Medulla oblongata (tissue), 1 donor: ENCODE measurements around the gene PTPN4.
"Not testable (repeated sequence)": the region's sequence is repeated elsewhere in the genome, so short reads cannot be mapped to it uniquely, and the experiment has no call there.

Experiments used
- DNase-seq: peaks from one replicate; pipeline ENCODE4 v3.0.0-alpha.2; 2015; ENCODE audit errors: extremely low spot score

PTPN4 gene

DNA sequence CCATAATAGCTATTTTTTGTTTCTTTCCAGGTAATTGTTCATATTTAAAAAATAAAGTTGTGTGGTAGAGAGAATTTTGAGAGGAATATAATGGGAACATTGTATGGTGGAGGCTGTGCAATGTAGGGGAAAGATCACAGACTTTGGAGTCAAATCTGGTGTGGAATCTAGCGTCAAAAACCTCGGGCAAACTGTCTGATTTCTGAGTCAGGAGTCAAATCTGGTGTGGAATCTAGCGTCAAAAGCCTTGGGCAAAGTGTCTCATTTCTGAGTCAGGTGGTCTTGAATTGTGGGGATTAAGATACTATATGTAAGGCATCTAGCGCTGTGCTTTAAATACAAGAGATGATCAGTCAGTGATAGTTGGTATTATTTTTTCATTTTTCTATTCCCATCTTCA is 5.1 kb downstream of the PTPN4 start:
- DNase-seq = no peak

- no peak for DNase-seq
These were observed 5.8 kb downstream of the PTPN4 start for GRCh38 chr2:119765433-119766002.

DNA sequence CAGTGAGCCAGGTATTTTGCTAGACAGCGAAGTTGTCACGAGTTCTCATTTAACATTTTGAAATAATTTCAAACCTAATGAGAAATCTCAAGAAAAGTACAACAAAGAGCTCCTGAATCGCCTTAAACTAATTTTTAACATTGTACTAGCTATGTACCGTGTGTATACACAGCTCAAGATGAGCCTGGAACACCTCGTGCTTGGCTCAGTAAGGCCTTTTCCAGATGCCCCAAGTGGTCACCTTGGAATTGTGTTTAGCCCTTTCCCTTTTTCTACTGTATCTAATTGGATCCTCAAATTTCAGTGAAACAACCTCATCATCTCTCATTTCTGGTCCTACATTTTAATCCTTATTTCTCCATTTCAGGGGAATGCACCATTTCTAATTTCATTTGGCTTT is 7.2 kb downstream of the PTPN4 start:
- no peak for DNase-seq

GRCh38 chr2:119768742-119769141 is 9.0 kb downstream of the PTPN4 start:
- DNase-seq = no peak

DNA sequence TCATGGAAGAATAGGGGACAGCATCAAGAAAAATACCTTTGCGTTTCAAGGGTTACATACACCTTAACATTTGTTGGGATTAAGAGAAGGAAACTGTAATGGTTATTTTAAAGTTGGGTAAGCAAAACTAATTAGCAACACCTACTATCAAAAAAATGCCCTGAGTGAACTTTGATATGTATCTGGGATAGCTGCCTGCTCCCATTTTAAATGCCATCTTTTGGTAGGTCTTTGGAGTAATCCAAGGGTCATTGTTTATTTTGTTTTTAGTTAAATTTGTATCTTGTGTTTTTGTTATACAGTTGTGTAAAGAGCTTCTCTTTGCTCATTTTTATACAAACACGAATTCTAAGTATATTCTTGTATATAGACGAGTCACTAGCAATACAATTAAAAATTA is 9.9 kb downstream of the PTPN4 start:
- no peak for DNase-seq

DNA sequence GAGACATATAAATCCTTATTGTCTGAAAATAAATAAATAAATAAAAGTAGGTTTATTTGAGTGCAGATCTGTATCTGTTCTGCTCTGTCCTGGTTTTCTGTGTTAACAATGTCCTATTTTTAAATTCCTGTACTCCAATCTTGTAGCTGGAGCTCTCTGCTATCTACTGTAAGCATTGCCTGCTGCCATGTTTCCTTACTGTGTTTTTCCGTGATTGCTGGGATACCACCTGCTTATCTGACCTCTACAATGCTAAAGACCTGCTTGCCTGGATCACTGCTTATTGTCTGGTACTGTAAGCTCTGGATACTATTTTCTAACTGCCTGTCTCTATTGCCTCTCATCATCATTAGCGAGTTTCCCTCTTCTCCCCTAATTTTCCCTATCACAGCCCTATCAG is 11.6 kb downstream of the PTPN4 start:
- no peak for DNase-seq

GRCh38 chr2:119772128-119772527 is 12.4 kb downstream of the PTPN4 start:
- no peak for DNase-seq

DNA sequence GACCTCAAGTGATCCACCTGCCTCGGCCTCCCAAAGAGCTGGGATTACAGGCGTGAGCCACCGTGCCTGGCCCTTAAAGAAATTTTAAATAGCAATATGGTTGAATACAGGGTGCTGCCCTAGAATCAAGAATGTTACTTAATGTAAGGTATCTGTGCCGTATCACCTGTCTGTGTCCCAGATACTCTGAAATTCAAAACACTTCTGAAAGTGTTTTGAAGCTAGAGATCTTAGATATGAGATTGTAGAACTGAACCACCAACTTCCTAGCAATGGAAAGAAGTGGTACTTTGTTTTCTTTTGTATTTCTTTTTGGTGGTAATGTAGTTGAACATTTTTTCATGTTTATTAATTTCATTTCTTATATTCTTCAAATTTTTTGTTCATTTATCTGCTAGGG is 13.0 kb downstream of the PTPN4 start:
- DNase-seq = no peak

DNA sequence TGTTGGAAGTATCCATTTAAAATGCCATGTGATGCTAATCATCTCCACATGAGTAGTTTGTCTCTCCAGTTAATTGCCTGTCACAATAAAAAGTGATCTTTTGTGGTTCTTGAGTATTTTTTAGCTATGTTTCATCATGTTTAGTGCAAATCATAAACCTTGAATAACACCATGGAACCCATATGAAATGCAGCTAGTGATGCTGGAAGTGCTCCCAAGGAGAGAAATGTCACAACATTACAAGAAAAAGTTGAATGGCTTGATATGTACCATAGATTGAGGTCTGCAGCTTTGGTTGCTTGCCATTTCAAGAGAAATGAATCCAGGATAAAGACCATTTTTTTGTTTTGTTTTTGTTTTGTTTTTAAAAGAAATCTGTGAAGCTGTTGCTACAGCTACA is 14.3 kb downstream of the PTPN4 start:
- no peak for DNase-seq

DNA sequence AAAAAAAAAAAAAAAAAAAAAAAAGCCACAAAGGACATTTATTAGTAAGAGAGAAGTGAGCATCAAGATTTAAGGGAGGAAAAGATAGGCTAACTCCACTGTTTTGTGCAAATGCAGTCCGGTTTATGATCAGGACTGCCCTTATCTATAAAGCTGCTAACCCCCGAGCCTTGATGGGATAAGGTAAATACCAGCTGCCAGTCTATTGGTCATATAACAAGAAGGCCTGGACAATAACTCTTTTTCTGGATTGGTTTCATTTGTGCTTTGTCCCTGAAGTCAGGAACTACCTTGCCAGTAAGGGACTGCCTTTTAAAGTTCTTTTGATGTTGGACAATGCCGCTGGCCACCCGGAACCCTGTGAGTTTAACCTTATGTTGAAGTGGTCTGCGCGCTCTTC is 15.4 kb downstream of the PTPN4 start:
- no peak for DNase-seq

GRCh38 chr2:119782308-119783027 is 22.7 kb downstream of the PTPN4 start:
- no peak for DNase-seq

DNA sequence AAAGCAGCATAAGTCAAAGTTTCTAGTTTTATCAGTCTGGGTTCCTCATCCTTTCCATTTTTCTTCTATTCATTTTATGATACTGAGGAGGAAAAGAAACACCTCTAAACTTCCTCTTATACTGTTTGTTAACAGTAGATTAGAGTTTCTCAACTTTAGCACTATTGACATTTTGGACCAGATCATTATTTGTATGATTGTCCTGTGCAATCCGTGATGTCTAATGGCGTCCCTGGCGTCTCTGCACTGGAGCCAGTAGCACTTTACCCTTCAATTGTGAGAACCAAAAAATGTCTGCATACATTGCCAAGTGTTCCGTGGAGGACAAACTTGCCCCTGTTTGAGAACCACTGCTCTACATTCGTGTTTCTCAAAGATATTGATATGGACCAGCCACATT is 25.2 kb downstream of the PTPN4 start:
- no peak for DNase-seq

DNA sequence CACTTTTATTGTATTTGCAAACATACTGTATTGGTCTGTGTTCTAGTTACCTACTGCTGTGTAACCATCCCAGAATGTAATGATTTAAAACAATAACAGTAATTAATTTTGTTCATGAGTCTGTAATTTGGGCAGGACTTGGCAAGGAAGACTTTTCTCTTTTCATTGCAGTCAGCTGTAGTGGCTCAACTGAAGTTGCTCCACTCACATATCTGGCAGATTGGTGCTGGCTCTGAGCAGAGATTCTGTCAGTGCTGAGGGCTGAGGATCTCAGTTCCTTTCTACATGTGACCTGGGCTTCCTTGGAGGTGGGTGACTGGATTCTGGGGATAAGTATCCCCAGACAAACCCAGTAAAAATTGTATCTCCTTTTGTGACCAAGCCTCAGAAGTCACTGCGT is 26.6 kb downstream of the PTPN4 start:
- DNase-seq = no peak

GRCh38 chr2:119788752-119789151 is 29.0 kb downstream of the PTPN4 start:
- no peak for DNase-seq

GRCh38 chr2:119790466-119790865 is 30.7 kb downstream of the PTPN4 start:
- no peak for DNase-seq

DNA sequence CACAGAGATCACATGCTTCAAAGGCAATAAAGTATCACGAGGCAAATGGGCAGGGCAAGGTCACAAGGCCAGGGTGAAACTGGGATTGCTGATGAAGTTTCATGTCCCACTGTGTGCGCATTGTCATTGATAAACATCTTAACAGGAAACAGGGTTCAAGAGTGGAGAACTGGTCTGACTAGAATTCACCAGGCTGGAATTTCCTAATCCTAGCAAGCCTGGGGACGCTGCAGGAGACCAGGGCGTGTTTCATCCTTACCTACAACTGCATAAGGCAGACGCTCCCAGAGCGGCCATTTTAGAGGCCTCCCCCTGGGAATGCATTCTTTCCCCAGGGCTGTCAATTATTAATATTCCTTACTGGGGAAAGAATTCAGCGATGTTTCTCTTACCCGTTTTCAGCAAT is 33.2 kb downstream of the PTPN4 start:
- DNase-seq = no peak

- DNase-seq = no peak
These were observed 34.5 kb downstream of the PTPN4 start for GRCh38 chr2:119794237-119794636.

- no peak for DNase-seq
These were observed 35.9 kb downstream of the PTPN4 start for GRCh38 chr2:119795309-119796303.

GRCh38 chr2:119800376-119800902 is 40.7 kb downstream of the PTPN4 start:
- DNase-seq = no peak

GRCh38 chr2:119801040-119801439 is 41.3 kb downstream of the PTPN4 start:
- no peak for DNase-seq

GRCh38 chr2:119801989-119802388 is 42.3 kb downstream of the PTPN4 start:
- DNase-seq = not testable (repeated sequence)

DNA sequence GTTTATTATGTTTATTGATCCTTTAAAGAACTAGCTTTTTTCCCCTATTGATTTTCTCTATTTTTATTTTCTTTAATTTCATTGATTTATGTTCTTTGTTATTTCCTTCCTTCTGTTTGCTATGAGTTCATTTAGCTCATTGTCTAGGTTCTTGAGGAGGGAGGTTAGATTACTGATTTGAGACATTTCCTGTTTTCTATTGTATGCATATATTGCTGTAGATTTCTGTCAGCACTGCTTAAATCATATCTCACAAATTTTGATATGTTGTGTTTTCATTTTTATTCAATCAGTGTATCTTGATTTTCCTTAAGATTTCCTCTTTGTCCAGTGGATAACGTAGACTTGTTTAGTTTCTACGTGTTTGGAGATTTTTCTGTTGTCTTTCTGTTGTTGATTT is 43.4 kb downstream of the PTPN4 start:
- DNase-seq = no peak
